Frontal cortex (tissue), 4 donors: ENCODE results near the gene PTCD1. TPM values are rescaled to one million over a fixed set of nuclear protein-coding genes. Genes with fewer than 3 reads are reported as not detected.
A peak's percentile ranks its signal among the peaks of the same experiment; 100 is the strongest.
"Not testable (repeated sequence)": the region's sequence is repeated elsewhere in the genome, so short reads cannot be mapped to it uniquely, and the experiment has no call there.

Experiments used
- DNase-seq, 2 donors: peaks; one replicate each; pipeline ENCODE4 v3.0.0; 2012; ENCODE audit warnings: low spot score in 2 of 2
- FAIRE-seq: peaks from 2 replicates; lab custom pipeline; 2012; peaks lifted over from hg19 to GRCh38; lab: Jason Lieb, UNC
- total RNA-seq: library from RNA; depleted of rRNA; stranded (reverse); fragments of >200 nt; gene quantifications from one replicate; pipeline ENCODE4 v1.2.3, GENCODE V29; 2014
- donor health status: control.
- donor health status: control.
- donor health status: control.

PTCD1 gene
- total RNA-seq, 1 donor from 2014 or later, result 5.7 TPM

GRCh38 chr7:99393355-99394187, 45.0 kb downstream of the PTCD1 start:
- FAIRE-seq (no peak), DNase-seq (peak in 1 of 2 donors; percentile 59)

- no peak for FAIRE-seq
- peak; percentile 51 to 72 for DNase-seq
Observed at GRCh38 chr7:99392659-99393354, 45.8 kb downstream of the PTCD1 start.

- FAIRE-seq (no peak), DNase-seq (no peak)
Observed at GRCh38 chr7:99392046-99392445, 46.6 kb downstream of the PTCD1 start.

DNA sequence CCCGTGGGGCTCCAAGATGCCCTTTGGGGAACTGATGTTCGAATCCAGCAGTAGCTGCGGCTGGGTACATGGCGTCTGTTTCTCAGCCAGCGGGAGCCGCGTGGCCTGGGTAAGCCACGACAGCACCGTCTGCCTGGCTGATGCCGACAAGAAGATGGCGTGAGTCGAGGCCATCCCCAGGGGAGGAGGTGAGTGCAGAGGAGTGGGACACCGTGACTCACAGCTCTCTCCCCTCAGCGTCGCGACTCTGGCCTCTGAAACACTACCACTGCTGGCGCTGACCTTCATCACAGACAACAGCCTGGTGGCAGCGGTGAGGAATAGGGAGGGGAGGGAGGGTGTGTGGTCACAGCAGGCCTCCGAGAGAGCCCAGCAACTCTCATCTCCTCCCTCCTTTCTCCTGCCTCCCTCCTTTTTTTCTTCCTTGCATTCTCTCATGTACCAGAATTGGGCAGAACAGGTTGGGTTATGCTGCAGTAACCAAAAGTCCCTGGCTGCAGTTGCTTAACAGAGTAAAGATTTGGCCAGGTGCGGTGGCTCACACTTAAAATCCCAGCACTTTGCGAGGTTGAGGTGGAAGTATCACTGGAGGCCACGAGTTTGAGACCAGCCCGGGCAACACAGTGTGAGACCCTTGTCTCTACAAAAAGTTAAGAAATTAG, 47.5 kb downstream of the PTCD1 start:
- FAIRE-seq (no peak), DNase-seq (no peak)

GRCh38 chr7:99389772-99390171, 48.8 kb downstream of the PTCD1 start:
- DNase-seq (no peak), FAIRE-seq (no peak)

GRCh38 chr7:99387912-99388311, 50.7 kb downstream of the PTCD1 start:
- FAIRE-seq, result no peak

GRCh38 chr7:99387239-99387635, 51.4 kb downstream of the PTCD1 start:
- DNase-seq, FAIRE-seq: not testable (repeated sequence)

More at GRCh38 chr7:99387912-99388311, 50.7 kb downstream of the PTCD1 start:
- DNase-seq, result no peak

GRCh38 chr7:99386584-99387238, 51.9 kb downstream of the PTCD1 start:
- DNase-seq (no peak), FAIRE-seq (no peak)

DNA sequence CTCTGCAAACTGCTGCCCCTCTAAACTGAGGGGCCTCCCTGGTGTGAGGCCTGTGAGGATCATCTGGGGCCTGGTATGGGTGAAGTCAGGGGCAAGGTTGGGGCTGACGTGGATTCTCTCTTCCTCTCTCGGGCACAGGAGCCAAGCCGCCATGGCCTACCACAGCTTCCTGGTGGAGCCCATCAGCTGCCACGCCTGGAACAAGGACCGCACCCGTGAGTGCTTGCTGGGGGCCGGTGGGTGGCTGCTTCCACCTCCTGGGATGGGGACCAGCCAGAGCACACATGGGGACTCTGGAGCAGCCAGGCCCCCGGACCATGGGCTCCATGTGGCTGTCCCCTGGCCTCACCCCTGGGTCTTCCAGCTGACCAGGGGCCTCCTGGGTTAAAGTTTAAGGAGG, 53.0 kb downstream of the PTCD1 start:
- DNase-seq (no peak), FAIRE-seq (no peak)

- no peak for FAIRE-seq
- DNase-seq, result no peak
Observed at GRCh38 chr7:99384523-99384922, 54.1 kb downstream of the PTCD1 start.

- no peak for DNase-seq
- FAIRE-seq, result no peak
Observed at GRCh38 chr7:99383791-99384370, 54.7 kb downstream of the PTCD1 start.

GRCh38 chr7:99383203-99383602, 55.4 kb downstream of the PTCD1 start:
- no peak for FAIRE-seq
- no peak for DNase-seq

DNA sequence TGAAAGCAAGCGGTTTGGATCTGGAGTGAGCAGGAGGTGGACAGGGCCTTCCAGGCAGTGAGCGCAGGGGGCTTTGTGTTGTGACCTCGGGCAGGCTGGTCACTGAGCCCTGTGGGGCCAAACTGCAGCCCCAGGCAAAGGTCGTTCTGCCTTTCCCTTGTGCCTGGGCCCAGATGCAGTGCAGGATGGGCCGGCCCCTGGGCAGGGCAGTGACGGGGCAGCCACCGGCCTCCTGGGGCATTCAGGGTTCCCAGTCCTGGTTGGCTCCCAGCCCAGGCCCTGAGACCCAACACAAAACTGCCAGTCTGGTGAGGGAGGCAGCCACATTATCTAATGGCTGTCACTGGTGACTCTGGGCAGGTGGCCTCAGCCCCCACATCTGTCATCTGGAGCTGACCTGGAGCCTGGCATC, 56.9 kb downstream of the PTCD1 start:
- DNase-seq, result no peak
- no peak for FAIRE-seq

GRCh38 chr7:99380823-99381663, 57.6 kb downstream of the PTCD1 start:
- DNase-seq, result no peak
- FAIRE-seq, result no peak

- DNase-seq, result peak in 1 of 2 donors; percentile 31
- no peak for FAIRE-seq
Observed at GRCh38 chr7:99380032-99380822, 58.4 kb downstream of the PTCD1 start.

- DNase-seq, FAIRE-seq: not testable (repeated sequence)
Observed at GRCh38 chr7:99379693-99380031, 58.9 kb downstream of the PTCD1 start.

GRCh38 chr7:99379043-99379577, 59.5 kb downstream of the PTCD1 start:
- DNase-seq (peak in 1 of 2 donors; percentile 55), FAIRE-seq (no peak)
